Neural progenitor cell (in vitro differentiated cells): ENCODE results near the gene RGSL1.

Experiments used
- EZH2 ChIP-seq: fragments of 200-600 bp; sonication (generic); IDR thresholded peaks from 2 replicates; pipeline ENCODE4 v1.6.1; 2017; ENCODE audit warnings: antibody characterized with exemption, mild to moderate bottlenecking, moderate library complexity
- EZH2phosphoT487 ChIP-seq: fragments of 200-600 bp; sonication (generic); IDR thresholded peaks from 2 replicates; pipeline ENCODE4 v1.6.1; 2017; ENCODE audit warnings: antibody characterized with exemption
- TF ChIP-seq, protein P1 (sequence below): fragments of 200-600 bp; sonication (generic); IDR thresholded peaks from 2 replicates; pipeline ENCODE4 v1.5.1; 2017; ENCODE audit warnings: antibody characterized with exemption, mild to moderate bottlenecking

GRCh38 chr1:182428043-182428442 lies 21.9 kb upstream of the RGSL1 start:
- TF ChIP-seq, protein P1, sequence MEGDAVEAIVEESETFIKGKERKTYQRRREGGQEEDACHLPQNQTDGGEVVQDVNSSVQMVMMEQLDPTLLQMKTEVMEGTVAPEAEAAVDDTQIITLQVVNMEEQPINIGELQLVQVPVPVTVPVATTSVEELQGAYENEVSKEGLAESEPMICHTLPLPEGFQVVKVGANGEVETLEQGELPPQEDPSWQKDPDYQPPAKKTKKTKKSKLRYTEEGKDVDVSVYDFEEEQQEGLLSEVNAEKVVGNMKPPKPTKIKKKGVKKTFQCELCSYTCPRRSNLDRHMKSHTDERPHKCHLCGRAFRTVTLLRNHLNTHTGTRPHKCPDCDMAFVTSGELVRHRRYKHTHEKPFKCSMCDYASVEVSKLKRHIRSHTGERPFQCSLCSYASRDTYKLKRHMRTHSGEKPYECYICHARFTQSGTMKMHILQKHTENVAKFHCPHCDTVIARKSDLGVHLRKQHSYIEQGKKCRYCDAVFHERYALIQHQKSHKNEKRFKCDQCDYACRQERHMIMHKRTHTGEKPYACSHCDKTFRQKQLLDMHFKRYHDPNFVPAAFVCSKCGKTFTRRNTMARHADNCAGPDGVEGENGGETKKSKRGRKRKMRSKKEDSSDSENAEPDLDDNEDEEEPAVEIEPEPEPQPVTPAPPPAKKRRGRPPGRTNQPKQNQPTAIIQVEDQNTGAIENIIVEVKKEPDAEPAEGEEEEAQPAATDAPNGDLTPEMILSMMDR: no peak
- no peak for TF ChIP-seq EZH2phosphoT487
- TF ChIP-seq EZH2: no peak
